Measurements from ENCODE around the gene APLN.

The APLN gene, protein sequence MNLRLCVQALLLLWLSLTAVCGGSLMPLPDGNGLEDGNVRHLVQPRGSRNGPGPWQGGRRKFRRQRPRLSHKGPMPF

DNA sequence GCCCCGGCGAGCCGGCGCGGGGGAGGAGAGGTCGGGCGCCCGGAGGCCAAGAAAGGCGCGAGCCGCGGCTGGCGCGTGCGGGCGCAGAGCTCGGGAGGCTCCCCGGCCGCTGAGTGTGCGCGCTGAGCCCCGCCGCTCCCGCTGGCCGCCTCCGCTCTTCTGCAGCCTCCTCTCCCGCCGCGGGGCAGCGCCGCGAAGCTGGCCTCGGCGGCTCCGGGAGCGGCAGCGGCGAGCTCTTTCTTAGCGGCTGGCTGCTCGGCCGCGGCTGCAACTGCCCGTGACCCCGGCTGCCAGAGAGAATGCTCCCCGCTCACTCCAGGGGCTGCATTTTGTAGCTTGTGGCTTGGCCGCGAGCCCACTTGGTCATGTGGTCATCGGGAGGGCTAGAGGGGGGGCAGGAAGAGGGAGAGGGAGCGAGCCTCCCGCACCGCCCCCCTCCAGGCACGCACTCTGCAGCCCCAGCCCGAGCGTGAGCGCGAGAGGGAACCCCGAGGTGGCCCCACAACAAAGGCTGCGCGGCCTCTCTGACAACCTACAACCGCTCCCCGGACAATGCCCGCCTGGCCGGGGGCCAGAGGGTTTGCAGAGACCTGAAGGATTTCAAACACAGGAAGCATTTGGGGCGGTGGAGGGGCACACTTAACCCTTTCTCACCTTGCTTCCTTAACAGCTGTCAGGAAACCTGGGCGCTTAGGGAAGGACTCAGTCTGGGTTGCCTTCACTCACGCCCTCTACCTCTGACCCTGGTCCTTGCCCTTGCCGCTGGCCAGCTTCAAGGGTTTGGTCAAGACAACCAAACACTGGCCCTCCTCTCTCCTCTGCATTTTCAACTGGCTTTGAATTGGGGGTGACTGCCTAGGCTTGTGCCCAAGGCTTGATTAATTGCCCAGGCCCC lies at the start of gene APLN:
Gene APLN (minus strand): TSS at position 305 of the 895 bp plus-strand sequence. CDS start 326 bp downstream, outside the sequence.
- DNase-seq (ENCODE audit: low read depth, low spot score), result no peak

DNA sequence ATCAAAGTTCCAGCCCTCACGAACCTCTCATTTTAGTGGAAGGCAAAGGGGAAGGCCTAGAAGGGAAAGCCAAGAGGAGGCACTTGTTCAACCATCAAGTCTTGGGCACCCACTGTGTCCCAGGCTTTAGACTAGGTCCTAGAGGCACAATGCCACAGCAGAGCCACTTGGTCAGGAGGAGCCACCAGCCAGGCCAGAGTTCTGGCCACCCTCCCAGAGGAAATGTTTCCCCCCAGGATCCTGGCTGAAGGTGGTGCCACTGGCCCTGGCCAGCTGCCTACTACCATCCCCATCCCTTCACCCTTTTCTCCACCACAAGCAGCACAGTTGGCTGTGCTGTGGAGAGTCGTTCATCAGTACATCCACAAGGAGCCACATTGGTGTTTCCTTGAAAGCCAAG lies 49.7 kb upstream of the APLN start:
- DNase-seq (ENCODE audit: low read depth, low spot score), result no peak

DNA sequence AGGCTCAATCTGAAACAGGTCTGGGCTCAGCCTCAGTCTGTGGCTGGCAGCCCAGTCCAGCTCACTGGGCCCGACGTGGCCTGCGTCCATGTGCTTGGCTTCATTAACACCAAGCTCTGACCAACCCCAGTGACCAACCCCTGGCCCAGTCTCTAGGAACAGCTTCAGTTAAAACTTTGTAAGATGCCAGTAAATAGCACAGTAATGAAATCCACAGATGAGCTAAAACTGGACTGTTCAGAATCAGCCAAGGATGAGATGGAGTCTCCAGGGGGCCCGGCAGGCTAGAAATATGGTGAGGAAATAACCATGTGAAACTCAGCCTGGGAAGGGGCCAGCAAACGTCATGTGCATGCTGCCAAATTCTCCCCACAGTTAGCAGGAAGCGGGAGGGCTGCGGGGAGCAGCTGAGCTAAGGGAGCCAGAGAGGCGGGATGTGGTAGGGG lies 46.9 kb upstream of the APLN start:
- no peak for DNase-seq (ENCODE audit: low read depth, low spot score)

DNA sequence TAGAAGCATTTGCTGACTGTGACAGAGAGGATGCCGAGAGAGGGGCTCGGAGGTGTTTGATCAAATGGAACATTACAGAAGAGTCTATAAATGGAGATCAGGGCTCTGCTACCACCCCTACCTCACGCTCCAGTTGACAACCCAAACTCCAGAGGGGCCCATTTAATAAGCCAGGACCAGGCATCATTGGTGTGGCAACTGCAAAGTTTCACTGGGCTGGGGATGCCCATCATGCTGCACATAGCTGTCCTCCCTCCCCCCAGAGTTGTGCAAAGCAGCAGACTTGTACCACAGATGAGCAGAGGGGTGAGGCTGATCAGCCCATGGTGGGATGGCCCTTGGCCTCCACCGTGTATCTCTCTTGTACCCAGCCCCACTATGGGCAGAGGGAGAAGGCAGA lies 45.8 kb upstream of the APLN start:
- no peak for DNase-seq (ENCODE audit: low read depth, low spot score)

DNA sequence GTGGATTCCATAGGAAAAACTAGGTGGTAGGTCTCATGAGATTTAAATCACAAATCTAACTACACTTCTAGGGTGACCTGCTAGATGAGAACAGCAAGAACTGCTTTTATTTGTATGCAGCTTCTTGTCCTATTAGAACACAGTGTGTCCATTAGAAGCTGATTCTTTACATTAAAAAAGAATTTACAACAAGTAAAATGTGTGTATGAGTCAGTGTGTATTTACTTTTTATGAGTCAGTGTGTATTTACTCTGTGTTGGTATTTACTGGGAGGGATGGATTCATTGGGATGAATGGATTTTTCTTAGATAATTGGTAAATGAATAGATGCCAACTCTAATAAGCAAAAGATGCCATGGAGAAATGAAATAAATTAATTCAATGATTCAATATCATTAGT lies 43.4 kb upstream of the APLN start:
- no peak for DNase-seq (ENCODE audit: low read depth, low spot score)

DNA sequence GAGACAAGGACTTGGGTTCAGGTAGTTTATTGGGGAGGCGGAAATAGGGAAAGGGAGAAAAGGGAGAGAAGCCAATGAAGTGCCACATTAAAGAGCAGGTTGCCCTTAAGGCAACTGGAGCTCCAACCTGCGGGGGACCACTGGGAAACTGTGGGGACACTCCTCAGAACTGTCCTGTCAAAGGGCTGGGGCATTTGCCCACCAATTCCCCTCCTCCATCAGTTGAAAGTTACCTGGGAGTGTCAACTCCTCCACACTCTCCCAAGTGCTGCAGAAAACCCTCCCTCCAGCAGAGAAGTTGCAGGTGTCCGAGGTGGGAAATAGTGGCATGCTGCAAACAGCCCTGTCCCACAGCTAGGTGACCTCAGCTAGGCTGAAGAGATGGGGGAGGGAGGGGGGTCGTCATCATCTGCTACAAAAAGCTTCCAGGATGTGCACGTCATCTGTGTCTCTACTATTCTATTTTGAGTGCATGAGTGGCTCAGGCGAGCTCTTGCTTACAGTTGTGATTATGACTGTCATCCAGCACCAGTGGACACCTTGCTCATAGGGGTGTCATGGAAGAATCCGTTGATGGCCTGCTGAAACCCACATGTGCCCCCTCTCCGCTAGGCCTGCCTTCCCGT lies 42.6 kb upstream of the APLN start:
- no peak for DNase-seq (ENCODE audit: low read depth, low spot score)

DNA sequence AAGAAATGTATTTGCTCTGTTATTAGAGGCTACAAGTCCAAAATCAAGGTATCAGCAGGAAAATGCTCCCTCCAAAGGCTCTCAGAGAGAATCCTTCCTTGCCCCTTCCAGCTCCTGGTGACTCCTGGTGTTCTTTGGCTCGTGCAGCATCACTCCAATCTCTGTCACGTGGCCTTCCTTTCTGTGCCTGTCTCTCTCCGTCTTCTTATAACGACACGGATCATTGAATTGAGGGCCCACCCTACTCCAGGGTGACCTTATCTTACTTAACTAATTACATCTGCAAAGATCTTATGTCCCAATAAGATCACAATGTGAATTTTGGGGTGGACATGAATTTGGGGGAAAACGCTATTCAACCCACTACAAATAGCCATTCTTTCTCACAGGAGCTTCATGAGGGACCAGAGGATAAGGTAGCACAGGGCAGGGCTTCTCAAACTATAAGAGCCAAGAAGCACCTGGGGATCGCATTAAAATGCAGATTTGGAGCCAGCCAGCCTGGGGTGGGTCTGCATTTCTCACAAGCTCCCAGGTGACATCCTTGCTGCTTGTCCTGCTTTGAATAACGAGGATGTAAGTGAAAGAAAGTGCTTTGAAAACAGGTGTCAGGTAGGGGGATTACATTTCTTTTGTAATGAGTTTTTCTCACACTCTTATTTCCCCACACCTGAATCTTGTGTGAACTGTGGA lies 41.9 kb upstream of the APLN start:
- DNase-seq (ENCODE audit: low read depth, low spot score), result no peak

DNA sequence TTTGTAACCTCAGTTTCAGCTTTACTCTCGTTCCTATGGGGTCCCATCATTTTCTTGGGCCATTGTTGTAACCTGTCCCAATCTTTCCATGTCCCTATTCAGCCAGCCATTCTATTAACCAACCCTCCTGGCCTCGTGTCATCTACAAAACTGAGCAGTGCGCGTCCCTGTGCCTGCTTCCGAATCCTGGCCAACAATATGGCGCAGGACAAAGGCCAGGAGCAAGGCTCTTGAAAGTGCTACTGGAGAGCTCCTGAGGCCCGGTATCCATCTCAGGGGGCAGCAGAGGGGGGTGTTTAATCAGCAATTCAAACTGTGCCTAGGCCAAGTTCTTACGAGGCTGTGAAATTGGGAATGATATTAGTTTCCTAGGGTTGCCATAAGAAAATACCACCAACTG lies 41.2 kb upstream of the APLN start:
- no peak for DNase-seq (ENCODE audit: low read depth, low spot score)

DNA sequence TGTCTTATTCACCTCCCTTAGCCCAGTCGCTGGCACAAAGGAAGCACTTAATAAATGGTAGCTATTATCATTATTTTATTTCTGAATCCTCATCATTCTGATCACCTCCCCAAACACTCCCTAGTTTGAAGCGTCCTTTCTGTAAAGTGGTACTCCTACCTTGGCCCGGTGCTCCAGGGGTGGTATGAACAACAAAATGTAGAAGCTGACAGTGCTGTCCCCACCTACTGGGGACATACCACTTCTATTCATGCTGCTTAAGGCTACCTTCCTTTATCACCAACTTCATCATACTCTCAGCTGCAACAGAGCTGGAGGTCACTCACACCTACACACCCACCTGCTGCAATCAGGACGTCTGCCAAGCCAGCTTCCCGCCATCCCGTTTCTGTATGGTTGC lies 40.8 kb upstream of the APLN start:
- no peak for DNase-seq (ENCODE audit: low read depth, low spot score)

DNA sequence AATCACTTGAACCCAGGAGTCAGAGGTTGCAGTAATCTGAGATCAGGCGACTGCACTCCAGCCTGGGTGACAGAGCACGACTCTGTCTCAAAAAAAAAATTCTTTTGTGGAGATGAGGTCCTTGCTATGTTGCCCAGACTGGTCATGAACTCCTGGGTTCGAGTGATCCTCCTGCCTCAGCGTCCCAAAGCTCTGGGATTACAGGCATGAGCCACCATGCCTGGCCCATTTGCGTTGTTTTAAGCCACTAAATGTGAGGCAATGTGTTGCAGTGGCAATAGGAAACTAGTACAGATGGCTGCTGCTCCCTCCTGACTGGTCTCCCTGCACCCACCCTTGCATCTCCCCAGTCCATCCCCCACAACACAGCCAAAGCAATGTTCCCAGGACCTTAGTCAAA lies 40.0 kb upstream of the APLN start:
- DNase-seq (ENCODE audit: low read depth, low spot score), result no peak

DNA sequence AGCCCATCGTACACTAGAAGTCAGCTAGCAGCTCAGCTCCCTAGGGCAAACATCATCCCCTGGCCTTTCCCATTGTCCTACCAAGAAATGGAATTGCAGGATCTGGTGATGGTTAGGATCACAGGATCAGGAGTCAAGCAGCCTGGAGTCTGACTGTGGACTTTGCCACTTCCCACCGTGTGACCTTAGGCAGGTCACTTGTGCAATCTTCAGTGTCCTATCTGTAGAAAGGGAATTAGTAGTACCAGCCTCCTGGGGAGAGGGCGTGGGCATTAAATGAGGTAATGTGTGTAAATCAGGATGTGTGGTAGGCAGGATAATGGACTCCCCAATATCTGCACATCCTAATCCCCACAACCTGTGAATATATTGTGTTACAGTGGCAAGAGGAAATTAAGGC lies 38.6 kb upstream of the APLN start:
- no peak for DNase-seq (ENCODE audit: low read depth, low spot score)

DNA sequence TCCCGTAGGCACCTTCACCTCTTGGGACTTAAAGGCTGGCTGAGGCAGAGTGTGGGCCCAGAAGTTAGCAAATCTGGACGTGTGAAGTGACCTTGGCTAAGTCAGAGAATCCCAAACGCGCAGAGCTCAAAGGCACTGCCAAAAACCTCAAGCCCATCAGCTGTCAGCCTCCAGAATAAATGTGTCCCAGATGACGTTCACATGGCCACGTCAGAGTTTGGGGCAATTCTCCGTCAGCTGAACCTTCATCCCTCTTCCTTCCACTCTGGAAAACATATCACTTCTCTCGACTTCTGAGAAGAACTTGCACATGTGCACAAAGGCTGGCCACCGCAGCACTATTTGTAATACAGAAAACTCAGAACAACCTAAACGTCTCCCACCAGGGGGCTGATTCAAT lies 35.7 kb upstream of the APLN start:
- no peak for DNase-seq (ENCODE audit: low read depth, low spot score)

DNA sequence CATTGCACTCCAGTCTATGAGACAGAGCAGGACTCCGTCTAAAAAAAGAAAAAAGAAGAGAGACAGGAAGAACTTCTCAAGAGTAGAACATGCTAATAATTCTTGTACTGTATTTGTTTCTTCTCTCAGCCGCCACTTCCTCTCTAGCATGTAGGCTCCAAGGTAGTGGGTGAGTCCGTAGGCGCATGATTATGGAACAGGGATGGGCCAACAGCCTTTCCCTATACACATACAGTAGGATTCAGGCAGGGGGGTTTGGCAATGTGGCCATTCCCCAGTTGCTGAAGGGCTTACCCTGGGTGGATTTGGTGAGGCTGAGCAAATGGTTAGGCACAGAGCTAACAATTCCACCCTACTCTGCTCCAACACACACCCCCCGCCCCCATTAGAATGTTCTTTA lies 35.0 kb upstream of the APLN start:
- no peak for DNase-seq (ENCODE audit: low read depth, low spot score)

DNA sequence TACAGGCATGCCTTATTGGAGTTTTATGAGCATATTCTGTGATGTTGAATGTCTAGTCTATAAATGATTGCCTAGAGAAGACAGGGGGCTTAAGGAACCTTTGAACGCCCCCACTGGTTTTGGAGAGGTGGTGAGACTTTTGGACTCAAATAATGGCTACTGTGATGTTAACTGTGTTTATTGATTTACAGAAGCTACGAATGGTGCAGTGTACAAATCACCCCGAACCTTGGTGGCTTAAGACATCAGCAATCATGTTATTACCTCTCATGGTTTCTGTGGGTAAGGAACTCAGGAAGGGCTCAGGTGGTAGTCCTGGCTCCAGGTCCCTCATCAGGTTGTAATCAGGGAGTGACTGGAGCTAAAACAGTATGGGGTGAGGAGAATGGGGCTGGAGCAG lies 33.3 kb upstream of the APLN start:
- no peak for DNase-seq (ENCODE audit: low read depth, low spot score)

DNA sequence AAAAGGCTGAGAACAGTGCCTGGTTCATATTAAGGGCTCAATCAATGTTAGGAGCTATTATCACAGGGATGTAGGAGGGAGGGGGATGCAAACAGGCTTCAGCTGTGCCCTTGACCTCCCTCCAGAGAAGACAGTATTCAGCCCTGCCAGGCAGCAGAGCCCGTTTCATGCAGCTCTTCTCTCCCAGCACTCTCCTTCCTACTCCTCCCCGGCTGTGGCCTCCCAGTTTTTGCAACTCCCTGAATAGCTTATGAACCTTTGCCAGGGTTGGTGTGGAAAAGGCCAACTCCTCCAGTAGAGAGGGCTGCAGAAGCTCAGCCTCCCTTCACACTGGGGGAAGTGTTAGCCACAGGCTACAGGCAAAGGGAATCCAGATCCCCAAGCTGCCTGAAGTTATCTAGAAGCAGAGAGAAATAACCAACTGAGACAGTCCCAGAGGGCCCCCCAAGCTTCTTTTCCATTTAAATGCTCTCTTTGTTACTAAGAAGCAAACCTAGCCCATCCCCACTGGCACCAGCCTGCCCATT lies 31.7 kb upstream of the APLN start:
- no peak for DNase-seq (ENCODE audit: low read depth, low spot score)

DNA sequence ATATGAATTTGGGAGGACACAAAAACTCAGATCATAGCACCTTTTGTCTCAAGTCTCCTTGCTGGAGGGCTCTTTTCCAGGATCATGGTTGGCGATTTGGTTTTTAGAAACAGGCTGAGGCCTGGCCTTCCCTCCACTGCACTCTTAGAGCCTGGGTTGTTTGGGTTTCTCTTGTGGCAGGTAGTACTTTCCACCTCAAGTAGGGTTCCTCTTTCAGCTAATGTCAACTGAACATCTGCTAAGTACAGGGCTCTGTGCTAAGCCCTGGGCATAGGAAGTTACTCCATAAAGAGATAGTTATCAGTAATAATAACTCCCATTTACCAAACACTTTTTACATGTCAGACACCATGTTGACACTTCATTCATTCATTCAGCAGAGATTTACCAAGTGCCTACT lies 28.2 kb upstream of the APLN start:
- DNase-seq (ENCODE audit: low read depth, low spot score), result no peak

DNA sequence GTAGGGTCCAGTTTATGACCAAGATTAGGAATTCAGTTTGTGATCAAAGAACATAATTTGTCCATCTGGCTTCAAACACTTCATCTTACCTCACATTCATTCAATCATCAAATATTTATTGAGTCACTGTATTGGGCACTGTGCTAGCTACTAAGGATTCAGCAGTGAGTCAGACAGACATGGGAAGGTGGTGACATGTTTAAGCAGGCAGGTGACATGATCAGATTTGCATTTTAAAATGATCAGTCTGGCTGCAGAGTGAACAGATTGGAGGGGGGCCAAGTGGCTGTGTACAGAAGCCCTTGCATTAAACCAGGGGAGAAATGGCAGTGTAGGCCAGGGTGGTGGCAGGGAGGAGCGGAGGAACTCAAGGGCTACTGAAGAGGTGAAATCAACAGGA lies 25.1 kb upstream of the APLN start:
- no peak for DNase-seq (ENCODE audit: low read depth, low spot score)

DNA sequence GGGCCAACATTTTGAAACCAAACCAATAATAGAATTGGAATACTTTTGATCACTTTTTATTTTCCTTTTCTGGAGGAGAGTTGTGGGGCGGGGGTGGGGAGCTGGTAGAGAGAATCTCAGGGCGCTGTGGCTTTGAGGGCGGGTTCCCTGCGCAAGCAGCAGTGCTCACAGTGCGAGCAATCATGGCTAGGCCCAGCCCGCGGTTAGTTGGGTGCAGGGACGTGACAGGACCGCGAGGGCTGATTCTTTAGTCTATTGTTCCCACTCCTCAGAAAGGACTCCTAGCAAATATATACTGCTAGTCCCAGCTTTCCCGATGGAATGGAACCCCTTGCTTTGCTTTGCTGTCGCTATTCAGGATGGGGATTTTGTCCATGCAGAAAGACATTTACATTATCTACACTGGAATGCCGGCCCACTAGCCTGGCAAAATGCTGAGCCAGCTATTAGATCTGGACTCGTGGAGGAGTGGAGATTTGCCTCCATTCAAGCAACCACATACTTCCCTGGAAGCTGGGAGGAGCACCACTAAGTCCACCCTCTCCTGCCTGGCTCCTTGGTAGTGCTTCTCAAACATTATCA lies 23.9 kb upstream of the APLN start:
- DNase-seq (ENCODE audit: low read depth, low spot score), result no peak

DNA sequence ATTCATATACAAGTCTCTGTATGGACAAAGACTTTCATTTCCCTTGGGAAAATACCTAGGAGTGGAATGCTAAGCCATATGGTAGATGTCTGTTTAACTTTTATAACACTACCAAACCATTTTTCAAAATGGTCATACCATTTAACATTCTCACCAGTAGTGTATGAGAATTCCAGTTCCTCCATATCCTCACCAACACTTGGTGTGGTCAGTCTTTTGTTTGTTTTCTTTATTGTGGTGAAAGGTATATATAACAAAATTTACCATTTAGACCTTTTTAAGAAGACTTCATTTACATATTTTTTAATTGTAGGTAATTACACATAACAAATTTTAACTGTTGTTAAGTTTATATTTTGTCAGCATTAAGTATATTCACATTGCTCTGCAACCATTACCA lies 12.7 kb upstream of the APLN start:
- DNase-seq (ENCODE audit: low read depth, low spot score), result no peak

DNA sequence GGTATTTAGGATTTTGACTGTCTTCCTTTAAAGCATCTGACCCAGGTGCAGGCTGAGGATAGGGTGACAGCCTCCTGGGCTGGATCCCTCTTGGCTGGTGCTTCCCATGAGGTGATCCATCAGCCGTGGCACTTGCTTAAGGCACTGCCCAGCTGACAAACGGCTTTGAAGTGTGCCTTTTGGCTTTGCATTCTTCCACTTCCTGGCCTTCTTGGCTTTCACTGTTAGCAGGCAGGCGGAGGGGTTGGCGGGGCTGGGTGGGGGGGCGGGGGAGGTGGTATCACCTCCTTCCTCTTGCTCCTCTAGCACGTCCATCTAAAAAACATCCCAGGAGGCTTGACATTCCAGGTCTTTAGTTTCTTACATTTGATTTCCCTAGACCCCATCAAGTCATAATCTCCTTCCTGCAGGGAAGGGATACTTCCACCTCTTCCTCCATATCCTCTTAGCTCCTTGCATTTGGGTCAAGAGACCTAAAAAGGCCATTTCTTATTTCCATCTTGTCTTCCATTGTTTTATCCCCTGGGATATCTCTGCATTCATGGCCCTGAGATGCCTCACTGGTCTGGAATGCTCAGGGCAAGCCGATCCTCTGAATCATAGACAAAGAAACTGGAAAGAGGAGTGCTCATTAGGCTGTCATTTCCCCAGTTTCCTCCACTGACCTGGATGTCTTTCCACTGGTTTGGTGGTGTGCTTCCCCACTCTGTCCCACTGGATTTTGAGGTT lies 11.3 kb upstream of the APLN start:
- DNase-seq (ENCODE audit: low read depth, low spot score), result no peak

DNA sequence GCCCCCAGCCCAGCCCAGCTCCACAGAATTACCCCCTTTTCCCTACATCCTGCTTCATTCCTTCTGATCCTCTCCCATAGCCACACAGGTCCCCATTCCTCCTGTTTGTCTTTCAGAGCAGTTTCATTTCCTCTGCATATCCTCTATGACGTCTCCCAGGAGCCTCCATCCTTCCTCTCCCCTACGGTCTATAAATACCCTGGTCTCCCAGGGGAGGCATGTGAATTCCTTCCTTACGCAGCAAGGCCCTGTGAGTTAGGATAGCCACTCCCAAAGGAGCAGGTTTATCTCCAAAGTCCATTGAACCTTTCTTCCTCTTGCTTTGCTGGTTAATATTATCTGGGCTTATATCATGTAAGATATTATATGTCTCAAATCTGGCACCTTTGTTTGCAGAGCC lies 8.4 kb upstream of the APLN start:
- no peak for DNase-seq (ENCODE audit: low read depth, low spot score)
